Activated CD4-positive, alpha-beta T cell treated with anti-CD3 and anti-CD28 coated beads, Interleukin-2, Interleukin-6, amounts not matched to agents 100 ng/mL and 50 ng/mL, durations not matched to agents 16 hours and 8 hours (primary cell): ENCODE results near the gene TAS2R14.
A peak's percentile ranks its signal among the peaks of the same experiment; 100 is the strongest.

Source experiments
- DNase-seq: peaks from one replicate; pipeline ENCODE4 v3.0.0-alpha.2; 2020

Gene TAS2R14

GRCh38 chr12:10939163-10939562 is at the start of gene TAS2R14:
Gene TAS2R14, minus strand, starts transcription at chr12:10939263. Its CDS starts 56 bp downstream, at chr12:10939207.
- DNase-seq = no peak

GRCh38 chr12:10986812-10987211 is 47.7 kb upstream of the TAS2R14 start, which contains the start of gene TAS2R50:
Gene TAS2R50, minus strand, starts transcription at chr12:10986912. Its CDS starts 52 bp downstream, at chr12:10986860.
- no peak for DNase-seq

- DNase-seq = peak; percentile 85
These were observed 43.2 kb upstream of the TAS2R14 start for GRCh38 chr12:10982244-10982643.

- DNase-seq = no peak
These were observed 35.9 kb upstream of the TAS2R14 start for GRCh38 chr12:10974965-10975364.

- no peak for DNase-seq
These were observed 29.8 kb upstream of the TAS2R14 start for GRCh38 chr12:10968765-10969456.

GRCh38 chr12:10967409-10967808 is 28.3 kb upstream of the TAS2R14 start:
- no peak for DNase-seq

- DNase-seq = no peak
These were observed 27.3 kb upstream of the TAS2R14 start for GRCh38 chr12:10966314-10966713.

- no peak for DNase-seq
These were observed 26.4 kb upstream of the TAS2R14 start for GRCh38 chr12:10965476-10965875.

GRCh38 chr12:10960211-10960610 is 21.1 kb upstream of the TAS2R14 start:
- DNase-seq = no peak

- DNase-seq = no peak
These were observed 20.7 kb upstream of the TAS2R14 start for GRCh38 chr12:10959804-10960203.

- DNase-seq = no peak
These were observed 18.7 kb upstream of the TAS2R14 start for GRCh38 chr12:10957741-10958140.

GRCh38 chr12:10956085-10956484 is 17.0 kb upstream of the TAS2R14 start:
- DNase-seq = no peak

GRCh38 chr12:10952645-10953044 is 13.6 kb upstream of the TAS2R14 start:
- DNase-seq = no peak

- no peak for DNase-seq
These were observed 4.1 kb upstream of the TAS2R14 start for GRCh38 chr12:10943167-10943566.

GRCh38 chr12:10941916-10942607 is 3.0 kb upstream of the TAS2R14 start:
- no peak for DNase-seq

- DNase-seq = no peak
These were observed 2.3 kb upstream of the TAS2R14 start for GRCh38 chr12:10941369-10941768.

- no peak for DNase-seq
These were observed 1.3 kb upstream of the TAS2R14 start for GRCh38 chr12:10940389-10940788.

- DNase-seq = no peak
These were observed 2.6 kb downstream of the TAS2R14 start for GRCh38 chr12:10936506-10936905.

GRCh38 chr12:10928746-10929286 is 10.2 kb downstream of the TAS2R14 start, which contains the start of gene PRH2:
Gene PRH2, plus strand, starts transcription at chr12:10929236. Its CDS starts 38 bp downstream, at chr12:10929274.
- no peak for DNase-seq

GRCh38 chr12:10926269-10926668 is 12.8 kb downstream of the TAS2R14 start:
- DNase-seq = no peak

GRCh38 chr12:10919809-10920208 is 19.3 kb downstream of the TAS2R14 start:
- DNase-seq = no peak

GRCh38 chr12:10910380-10910779 is 28.7 kb downstream of the TAS2R14 start:
- no peak for DNase-seq

GRCh38 chr12:10909462-10909861 is 29.6 kb downstream of the TAS2R14 start, which contains the start of gene TAS2R13:
Gene TAS2R13, minus strand, starts transcription at chr12:10909562. Its CDS starts 264 bp downstream, at chr12:10909298.
- DNase-seq = no peak

- DNase-seq = no peak
These were observed 34.4 kb downstream of the TAS2R14 start for GRCh38 chr12:10904686-10905085.
